GM23338 (cell line): Measurements from ENCODE around the gene MMP28. TPM values are rescaled to one million over a fixed set of nuclear protein-coding genes. Genes with fewer than 3 reads are reported as not detected.

ENCODE experiments used
- ATAC-seq: fragments of 200-7000 bp; cut with Tn5 transposase; 3 replicates; pipeline ENCODE4 v1.9.1; 2020
- DNase-seq: peaks from one replicate; pipeline ENCODE4 v3.0.0-alpha.2; 2015; ENCODE audit warnings: low spot score
- H2AFZ ChIP-seq: fragments of 200-600 bp; sonication (generic); 2 replicates; pipeline ENCODE4 v1.8.0; 2016; ENCODE audit warnings: antibody characterized with exemption, mild to moderate bottlenecking, moderate library complexity
- H3F3A ChIP-seq: fragments of 200-600 bp; sonication (generic); replicated peaks from 2 replicates; pipeline ENCODE4 v1.8.0; 2017; ENCODE audit warnings: antibody characterized with exemption, mixed run types, low read depth
- H3K27ac ChIP-seq: fragments of 200-600 bp; sonication (generic); 2 replicates; pipeline ENCODE4 v1.6.1; 2016; ENCODE audit warnings: low read depth
- H3K27me3 ChIP-seq: fragments of 200-600 bp; sonication (generic); 2 replicates; pipeline ENCODE4 v1.8.0; 2016; ENCODE audit warnings: mild to moderate bottlenecking, mixed run types, moderate library complexity; ENCODE audit not compliant: insufficient read depth
- H3K36me3 ChIP-seq: fragments of 200-600 bp; sonication (generic); 2 replicates; pipeline ENCODE4 v1.8.0; 2016; ENCODE audit warnings: mild to moderate bottlenecking; ENCODE audit not compliant: insufficient read depth
- H3K4me1 ChIP-seq: fragments of 200-600 bp; sonication (generic); 2 replicates; pipeline ENCODE4 v1.8.0; 2016; ENCODE audit warnings: mild to moderate bottlenecking, moderate library complexity; ENCODE audit not compliant: insufficient read depth
- H3K4me2 ChIP-seq: fragments of 200-600 bp; sonication (generic); 2 replicates; pipeline ENCODE4 v1.7.1; 2017; ENCODE audit warnings: mixed run types
- H3K4me3 ChIP-seq: fragments of 200-600 bp; sonication (generic); 2 replicates; pipeline ENCODE4 v1.6.1; 2016; ENCODE audit warnings: mixed run types
- H3K79me2 ChIP-seq: fragments of 200-600 bp; sonication (generic); replicated peaks from 2 replicates; pipeline ENCODE4 v1.8.0; 2017; ENCODE audit warnings: mild to moderate bottlenecking; ENCODE audit not compliant: insufficient read depth
- H3K9me2 ChIP-seq: fragments of 200-600 bp; sonication (generic); 2 replicates; pipeline ENCODE4 v1.8.0; 2017; ENCODE audit not compliant: insufficient read depth
- H4K20me1 ChIP-seq: fragments of 200-600 bp; sonication (generic); replicated peaks from 2 replicates; pipeline ENCODE4 v1.8.0; 2017; ENCODE audit warnings: mild to moderate bottlenecking; ENCODE audit not compliant: insufficient read depth
- H3K27ac Mint-ChIP-seq: 2 replicates; pipeline ENCODE4 v1.8.0; 2020; ENCODE audit warnings: inconsistent platforms, mild to moderate bottlenecking, moderate library complexity, mixed read lengths
- H3K27me3 Mint-ChIP-seq: 3 replicates; pipeline ENCODE4 v1.8.0; 2022; ENCODE audit warnings: low read depth, mild to moderate bottlenecking, moderate library complexity, mixed read lengths, inconsistent platforms; ENCODE audit not compliant: insufficient read depth, poor library complexity
- H3K36me3 Mint-ChIP-seq: 3 replicates; pipeline ENCODE4 v1.8.0; 2021; ENCODE audit warnings: low read depth, mild to moderate bottlenecking, inconsistent platforms, moderate library complexity, mixed read lengths
- H3K4me1 Mint-ChIP-seq: 3 replicates; pipeline ENCODE4 v1.8.0; 2020; ENCODE audit warnings: mild to moderate bottlenecking, inconsistent platforms, mixed read lengths
- H3K4me3 Mint-ChIP-seq: 3 replicates; pipeline ENCODE4 v1.8.0; 2021; ENCODE audit warnings: moderate library complexity, mild to moderate bottlenecking, inconsistent platforms, mixed read lengths
- H3K9me3 Mint-ChIP-seq: 3 replicates; pipeline ENCODE4 v1.8.0; 2020; ENCODE audit warnings: moderate library complexity, mild to moderate bottlenecking, inconsistent platforms, mixed read lengths
- ETS1 ChIP-seq: IDR thresholded peaks from 2 replicates; pipeline ENCODE4 v1.6.1; 2016; ENCODE audit warnings: antibody characterized with exemption
- JUNB ChIP-seq: IDR thresholded peaks from one replicate; pipeline ENCODE4 v1.6.1; 2016; ENCODE audit warnings: antibody characterized with exemption; ENCODE audit not compliant: unreplicated experiment
- ZNF114 ChIP-seq: fragments of 250-450 bp; sonication (Bioruptor Pico); IDR thresholded peaks from 2 replicates; pipeline ENCODE4 v1.5.0; 2020; ENCODE audit warnings: mild to moderate bottlenecking, moderate library complexity
- ZNF462 ChIP-seq: fragments of 250-450 bp; sonication (Bioruptor Pico); IDR thresholded peaks from 2 replicates; pipeline ENCODE4 v1.5.0; 2020; ENCODE audit warnings: mild to moderate bottlenecking, moderate library complexity
- polyA plus RNA-seq: library from polyadenylated mRNA; unstranded; fragments of >200 nt; fragmentation: Nextera tagmentation; extraction: Ambion mirVana; gene quantifications from 2 replicates; pipeline ENCODE4 v1.2.1, GENCODE V29; 2016
- total RNA-seq: library from RNA; depleted of rRNA; stranded (reverse); fragments of >200 nt; shearing (Covaris generic); gene quantifications from 2 replicates; pipeline ENCODE4 v1.2.3, GENCODE V29; 2014

MMP28 gene
- total and polyA plus RNA-seq, 2 experiments from 2014 or later: not detected

GRCh38 chr17:35841101-35841500 is 45.7 kb upstream of the MMP28 start (continued):
- TF ChIP-seq ZNF462 (CRISPR knock-in tag) (no peak), ETS1 (no peak)

- TF ChIP-seq ZNF114 (no peak), JUNB (no peak)
- Mint-ChIP-seq H3K4me3 (no peak overlapping the region), H3K36me3 (peaks cover 96% of the 10 kb centered on the region), H3K27me3 (no peaks in the 10 kb centered on the region), H3K9me3 (no peaks in the 10 kb centered on the region), H3K4me1 (no peaks in the 10 kb centered on the region), H3K27ac (no peak overlapping the region)
- Histone ChIP-seq H2AFZ (no peak overlapping the region), H3K27me3 (no peaks in the 10 kb centered on the region), H3K27ac (no peak overlapping the region), H3K4me2 (no peak overlapping the region), H3K9me2 (no peaks in the 10 kb centered on the region), H3K36me3 (peaks cover 76% of the 10 kb centered on the region), H3K4me3 (no peak overlapping the region), H3F3A (0 out of 2 replicates have a peak, but pooled peaks cover 4% of the 10 kb centered on the region), H3K79me2 (peaks cover 79% of the 10 kb centered on the region), H3K4me1 (no peaks in the 10 kb centered on the region), H4K20me1 (peaks cover 40% of the 10 kb centered on the region)
- DNase-seq (no peak), ATAC-seq (no peak)
These were observed 29.8 kb upstream of the MMP28 start for GRCh38 chr17:35825206-35825605.
